Measurements from ENCODE around the gene FAF1. TPM values are rescaled to one million over a fixed set of nuclear protein-coding genes. Genes with fewer than 3 reads are reported as not detected.

FAF1 gene
- total RNA-seq, 2 experiments from 2014 or later, result 42.3 to 114 TPM

- Histone ChIP-seq H3K36me3 (ENCODE audit: insufficient read depth, low read length) (no peaks in the 10 kb centered on the region), H3K79me2 (ENCODE audit: insufficient read depth, low read depth, low read length) (peaks cover 15% of the 10 kb centered on the region; the same call in 1 of the 2 replicates), H3K4me1 (ENCODE audit: insufficient read depth, low read length, poor library complexity, severe bottlenecking) (no peaks in the 10 kb centered on the region), H4K20me1 (ENCODE audit: insufficient read depth, low read length) (no peaks in the 10 kb centered on the region), H3K27ac (ENCODE audit: low read depth, low read length, poor library complexity, severe bottlenecking) (no peak overlapping the region), H3K9me3 (ENCODE audit: low read length) (peaks cover 3% of the 10 kb centered on the region; the same call in 1 of the 2 replicates), H2AFZ (ENCODE audit: low read length) (no peak overlapping the region), H3K9me2 (ENCODE audit: insufficient read depth, low read length) (no peaks in the 10 kb centered on the region), H3K4me3 (ENCODE audit: low read depth, low read length, poor library complexity, severe bottlenecking) (no peak overlapping the region), H3K4me2 (ENCODE audit: low read length) (no peak overlapping the region)
- intact Hi-C loops (cut with micrococcal nuclease; ENCODE audit: unreplicated experiment), result no loop called here
- BruUV-seq (replicated peaks), result no TSS peak
- no peak for DNase-seq (ENCODE audit: low spot score)
- ChIA-PET CTCF (ENCODE audit: unreplicated experiment) (no interaction called here), POLR2A (interaction anchor here (0.7 kb wide), 1 partner anchor 20 kb away, joined by 3 read pairs; no protein-coding TSS in a partner anchor)
- TF ChIP-seq EZH2phosphoT487 (IDR thresholded peaks at IDR 0.05; ENCODE audit: borderline replicate concordance, low read depth, low read length), result no peak
- TF ChIP-seq, protein P1, sequence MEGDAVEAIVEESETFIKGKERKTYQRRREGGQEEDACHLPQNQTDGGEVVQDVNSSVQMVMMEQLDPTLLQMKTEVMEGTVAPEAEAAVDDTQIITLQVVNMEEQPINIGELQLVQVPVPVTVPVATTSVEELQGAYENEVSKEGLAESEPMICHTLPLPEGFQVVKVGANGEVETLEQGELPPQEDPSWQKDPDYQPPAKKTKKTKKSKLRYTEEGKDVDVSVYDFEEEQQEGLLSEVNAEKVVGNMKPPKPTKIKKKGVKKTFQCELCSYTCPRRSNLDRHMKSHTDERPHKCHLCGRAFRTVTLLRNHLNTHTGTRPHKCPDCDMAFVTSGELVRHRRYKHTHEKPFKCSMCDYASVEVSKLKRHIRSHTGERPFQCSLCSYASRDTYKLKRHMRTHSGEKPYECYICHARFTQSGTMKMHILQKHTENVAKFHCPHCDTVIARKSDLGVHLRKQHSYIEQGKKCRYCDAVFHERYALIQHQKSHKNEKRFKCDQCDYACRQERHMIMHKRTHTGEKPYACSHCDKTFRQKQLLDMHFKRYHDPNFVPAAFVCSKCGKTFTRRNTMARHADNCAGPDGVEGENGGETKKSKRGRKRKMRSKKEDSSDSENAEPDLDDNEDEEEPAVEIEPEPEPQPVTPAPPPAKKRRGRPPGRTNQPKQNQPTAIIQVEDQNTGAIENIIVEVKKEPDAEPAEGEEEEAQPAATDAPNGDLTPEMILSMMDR (conservative IDR thresholded peaks at IDR 0.05; ENCODE audit: low read length), result no peak
Observed at GRCh38 chr1:50830621-50831020, 129.4 kb downstream of the FAF1 start.

GRCh38 chr1:50829014-50829958 is 130.8 kb downstream of the FAF1 start:
- Histone ChIP-seq H3K36me3 (ENCODE audit: insufficient read depth, low read length) (no peaks in the 10 kb centered on the region), H2AFZ (ENCODE audit: low read length) (no peak overlapping the region), H3K9me3 (ENCODE audit: low read length) (peaks cover 3% of the 10 kb centered on the region; the same call in 1 of the 2 replicates), H3K27ac (ENCODE audit: low read depth, low read length, poor library complexity, severe bottlenecking) (no peak overlapping the region), H3K4me2 (ENCODE audit: low read length) (no peak overlapping the region), H3K79me2 (ENCODE audit: insufficient read depth, low read depth, low read length) (peaks cover 21% of the 10 kb centered on the region; the same call in 1 of the 2 replicates), H3K4me1 (ENCODE audit: insufficient read depth, low read length, poor library complexity, severe bottlenecking) (no peaks in the 10 kb centered on the region), H4K20me1 (ENCODE audit: insufficient read depth, low read length) (no peaks in the 10 kb centered on the region), H3K4me3 (ENCODE audit: low read depth, low read length, poor library complexity, severe bottlenecking) (no peak overlapping the region), H3K9me2 (ENCODE audit: insufficient read depth, low read length) (no peaks in the 10 kb centered on the region)
- DNase-seq (ENCODE audit: low spot score), result no peak
- TF ChIP-seq, protein P1 (conservative IDR thresholded peaks at IDR 0.05; ENCODE audit: low read length), result no peak
- no peak for TF ChIP-seq EZH2phosphoT487 (IDR thresholded peaks at IDR 0.05; ENCODE audit: borderline replicate concordance, low read depth, low read length)
- POLR2A ChIA-PET, result interaction anchor here (1.2 kb wide), 1 partner anchor 21 kb away, joined by 4 read pairs; no protein-coding TSS in a partner anchor
- intact Hi-C loops (cut with micrococcal nuclease; ENCODE audit: unreplicated experiment), result no loop called here
- BruUV-seq (replicated peaks), result no TSS peak
- CTCF ChIA-PET (ENCODE audit: unreplicated experiment), result no interaction called here

Measured in OCI-LY7 (cell line).